Activated T-helper 17 cell treated with anti-CD3 and anti-CD28 coated beads, Interleukin-2, amount 50 U/mL, for 72 hours (primary cell): ENCODE data around the gene CKAP4. TPM values are rescaled to one million over a fixed set of nuclear protein-coding genes. Genes with fewer than 3 reads are reported as not detected.
A peak's percentile ranks its signal among the peaks of the same experiment; 100 is the strongest.

ENCODE experiments used
- ATAC-seq: fragments of 150-1000 bp; cut with Tn5 transposase; replicated peaks from 2 replicates; pipeline ENCODE4 v1.10.0; 2021; ENCODE audit warnings: mild to moderate bottlenecking, moderate library complexity
- H3K27ac Mint-ChIP-seq: one replicate; pipeline ENCODE4 v1.8.0; 2022; ENCODE audit warnings: mixed read lengths
- H3K27me3 Mint-ChIP-seq: one replicate; pipeline ENCODE4 v1.8.0; 2022; ENCODE audit warnings: mixed read lengths
- H3K36me3 Mint-ChIP-seq: one replicate; pipeline ENCODE4 v1.8.0; 2022; ENCODE audit warnings: low read depth, mild to moderate bottlenecking, mixed read lengths
- H3K4me1 Mint-ChIP-seq: one replicate; pipeline ENCODE4 v1.8.0; 2022; ENCODE audit warnings: mixed read lengths
- H3K4me3 Mint-ChIP-seq: one replicate; pipeline ENCODE4 v1.8.0; 2022; ENCODE audit warnings: mild to moderate bottlenecking, mixed read lengths
- H3K9me3 Mint-ChIP-seq: one replicate; pipeline ENCODE4 v1.8.0; 2022; ENCODE audit warnings: mixed read lengths
- total RNA-seq, 2 donors: library from RNA; stranded (reverse); gene quantifications; one replicate each; pipeline ENCODE4 v1.2.3, GENCODE V29; 2022

Gene CKAP4
- total RNA-seq, 2 donors from 2014 or later = 3.6 to 3.8 TPM

- peaks cover 25% of the 10 kb centered on the region for H3K36me3 Mint-ChIP-seq
- H3K27ac Mint-ChIP-seq = no peak overlapping the region
- ATAC-seq = no peak
- H3K4me3 Mint-ChIP-seq = no peak overlapping the region
- no peaks in the 10 kb centered on the region for H3K27me3 Mint-ChIP-seq
- H3K9me3 Mint-ChIP-seq = no peaks in the 10 kb centered on the region
- peaks cover 9% of the 10 kb centered on the region for H3K4me1 Mint-ChIP-seq
Measured at GRCh38 chr12:106239241-106239950, 8.4 kb downstream of the CKAP4 start.

GRCh38 chr12:106238146-106238545 lies 9.7 kb downstream of the CKAP4 start:
- peaks cover 25% of the 10 kb centered on the region for H3K36me3 Mint-ChIP-seq
- H3K27me3 Mint-ChIP-seq = no peaks in the 10 kb centered on the region
- H3K4me1 Mint-ChIP-seq = peaks cover 5% of the 10 kb centered on the region
- no peak overlapping the region for H3K27ac Mint-ChIP-seq
- no peak for ATAC-seq
- no peak overlapping the region for H3K4me3 Mint-ChIP-seq
- no peaks in the 10 kb centered on the region for H3K9me3 Mint-ChIP-seq

- H3K4me1 Mint-ChIP-seq = peaks cover 4% of the 10 kb centered on the region
- peaks cover 25% of the 10 kb centered on the region for H3K36me3 Mint-ChIP-seq
- no peak overlapping the region for H3K4me3 Mint-ChIP-seq
- ATAC-seq = no peak
- no peaks in the 10 kb centered on the region for H3K27me3 Mint-ChIP-seq
- no peaks in the 10 kb centered on the region for H3K9me3 Mint-ChIP-seq
- H3K27ac Mint-ChIP-seq = no peak overlapping the region
Measured at GRCh38 chr12:106235770-106236169, 12.1 kb downstream of the CKAP4 start.

GRCh38 chr12:106234449-106234848 lies 13.4 kb downstream of the CKAP4 start:
- Mint-ChIP-seq H3K27me3 (no peaks in the 10 kb centered on the region), H3K27ac (no peak overlapping the region)
- ATAC-seq = no peak

GRCh38 chr12:106233011-106233410 lies 14.8 kb downstream of the CKAP4 start:
- peaks cover 2% of the 10 kb centered on the region for H3K36me3 Mint-ChIP-seq
- H3K27me3 Mint-ChIP-seq = no peaks in the 10 kb centered on the region
- ATAC-seq = no peak
- H3K9me3 Mint-ChIP-seq = no peaks in the 10 kb centered on the region
- H3K27ac Mint-ChIP-seq = no peak overlapping the region
- peaks cover 4% of the 10 kb centered on the region for H3K4me1 Mint-ChIP-seq
- no peak overlapping the region for H3K4me3 Mint-ChIP-seq

More at GRCh38 chr12:106234449-106234848, 13.4 kb downstream of the CKAP4 start:
- H3K36me3 Mint-ChIP-seq = peaks cover 14% of the 10 kb centered on the region
- H3K9me3 Mint-ChIP-seq = no peaks in the 10 kb centered on the region
- H3K4me3 Mint-ChIP-seq = no peak overlapping the region
- H3K4me1 Mint-ChIP-seq = peaks cover 4% of the 10 kb centered on the region

GRCh38 chr12:106229036-106229591 lies 18.7 kb downstream of the CKAP4 start:
- H3K27me3 Mint-ChIP-seq = no peaks in the 10 kb centered on the region
- ATAC-seq = no peak
- H3K4me1 Mint-ChIP-seq = peaks cover 13% of the 10 kb centered on the region
- H3K27ac Mint-ChIP-seq = no peak overlapping the region
- no peak overlapping the region for H3K4me3 Mint-ChIP-seq
- no peaks in the 10 kb centered on the region for H3K36me3 Mint-ChIP-seq
- no peaks in the 10 kb centered on the region for H3K9me3 Mint-ChIP-seq

GRCh38 chr12:106228320-106228710 lies 19.5 kb downstream of the CKAP4 start:
- Mint-ChIP-seq H3K9me3 (no peaks in the 10 kb centered on the region), H3K4me3 (no peak overlapping the region), H3K27me3 (no peaks in the 10 kb centered on the region), H3K4me1 (peaks cover 16% of the 10 kb centered on the region), H3K27ac (no peak overlapping the region), H3K36me3 (no peaks in the 10 kb centered on the region)
- ATAC-seq = no peak

- H3K9me3 Mint-ChIP-seq = no peaks in the 10 kb centered on the region
- peak; percentile 75 for ATAC-seq
- no peaks in the 10 kb centered on the region for H3K36me3 Mint-ChIP-seq
- H3K27ac Mint-ChIP-seq = peak overlapping the region; percentile 76
- H3K27me3 Mint-ChIP-seq = no peaks in the 10 kb centered on the region
- H3K4me3 Mint-ChIP-seq = peak overlapping the region; percentile 47
- H3K4me1 Mint-ChIP-seq = peaks cover 16% of the 10 kb centered on the region
Measured at GRCh38 chr12:106227641-106228319, 20.0 kb downstream of the CKAP4 start.

- Mint-ChIP-seq H3K9me3 (no peaks in the 10 kb centered on the region), H3K27me3 (no peaks in the 10 kb centered on the region), H3K27ac (peak overlapping the region; percentile 76), H3K4me1 (peaks cover 16% of the 10 kb centered on the region), H3K36me3 (no peaks in the 10 kb centered on the region), H3K4me3 (peak overlapping the region; percentile 47)
- peak; percentile 54 for ATAC-seq
Measured at GRCh38 chr12:106226884-106227640, 20.8 kb downstream of the CKAP4 start.

GRCh38 chr12:106224355-106224706 lies 23.5 kb downstream of the CKAP4 start:
- Mint-ChIP-seq H3K4me3 (no peak overlapping the region), H3K4me1 (peaks cover 16% of the 10 kb centered on the region), H3K27ac (no peak overlapping the region), H3K36me3 (no peaks in the 10 kb centered on the region), H3K9me3 (no peaks in the 10 kb centered on the region), H3K27me3 (peaks cover 4% of the 10 kb centered on the region)
- ATAC-seq = no peak

GRCh38 chr12:106223485-106224354 lies 24.1 kb downstream of the CKAP4 start:
- H3K9me3 Mint-ChIP-seq = no peaks in the 10 kb centered on the region
- ATAC-seq = peak; percentile 73
- peaks cover 16% of the 10 kb centered on the region for H3K4me1 Mint-ChIP-seq
- H3K36me3 Mint-ChIP-seq = no peaks in the 10 kb centered on the region
- H3K27ac Mint-ChIP-seq = no peak overlapping the region
- no peak overlapping the region for H3K4me3 Mint-ChIP-seq
- peaks cover 4% of the 10 kb centered on the region for H3K27me3 Mint-ChIP-seq

- no peak for ATAC-seq
- H3K9me3 Mint-ChIP-seq = peaks cover 5% of the 10 kb centered on the region
Measured at GRCh38 chr12:106220536-106220935, 27.3 kb downstream of the CKAP4 start.

GRCh38 chr12:106219043-106219442 lies 28.8 kb downstream of the CKAP4 start:
- Mint-ChIP-seq H3K4me3 (no peak overlapping the region), H3K36me3 (no peaks in the 10 kb centered on the region), H3K27me3 (peaks cover 27% of the 10 kb centered on the region), H3K9me3 (peaks cover 5% of the 10 kb centered on the region), H3K27ac (no peak overlapping the region), H3K4me1 (peaks cover 1% of the 10 kb centered on the region)
- ATAC-seq = no peak

More at GRCh38 chr12:106220536-106220935, 27.3 kb downstream of the CKAP4 start:
- Mint-ChIP-seq H3K36me3 (no peaks in the 10 kb centered on the region), H3K27ac (no peak overlapping the region), H3K27me3 (peaks cover 17% of the 10 kb centered on the region), H3K4me1 (peaks cover 4% of the 10 kb centered on the region), H3K4me3 (no peak overlapping the region)

- peaks cover 5% of the 10 kb centered on the region for H3K9me3 Mint-ChIP-seq
- H3K36me3 Mint-ChIP-seq = no peaks in the 10 kb centered on the region
- H3K27me3 Mint-ChIP-seq = peaks cover 38% of the 10 kb centered on the region
- no peak overlapping the region for H3K4me3 Mint-ChIP-seq
- no peaks in the 10 kb centered on the region for H3K4me1 Mint-ChIP-seq
- H3K27ac Mint-ChIP-seq = no peak overlapping the region
- ATAC-seq = no peak
Measured at GRCh38 chr12:106217706-106218105, 30.1 kb downstream of the CKAP4 start.
